GM19463 (cell line): Measurements from ENCODE around the gene ALDOA.
"Not testable (repeated sequence)": the region's sequence is repeated elsewhere in the genome, so short reads cannot be mapped to it uniquely, and the experiment has no call there.

Experiments used
- ATAC-seq: cut with Tn5 transposase; IDR thresholded peaks from one replicate; pipeline ENCODE4 v1.9.1; 2021; ENCODE audit warnings: mild to moderate bottlenecking, moderate library complexity; ENCODE audit not compliant: unreplicated experiment

The ALDOA gene

DNA sequence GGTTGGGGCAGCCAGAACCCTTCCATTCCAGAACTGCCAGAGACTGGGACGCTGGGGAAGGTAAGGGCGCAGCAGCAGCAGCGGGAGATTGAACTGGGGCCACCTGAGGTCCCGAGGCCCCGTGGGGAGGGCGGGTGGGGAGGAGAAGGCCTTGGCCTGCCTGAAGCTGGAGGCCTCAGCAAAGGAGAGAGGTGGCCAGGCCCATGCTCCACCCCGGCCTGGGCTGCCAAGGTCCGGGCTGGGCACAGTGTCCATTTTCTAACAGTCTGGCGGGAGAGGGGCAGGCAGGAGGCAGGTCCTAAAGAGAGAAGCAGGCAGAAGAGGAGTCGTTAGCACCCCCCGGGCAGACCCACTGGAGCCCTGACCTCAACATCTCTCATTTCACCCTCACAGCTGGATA lies 48.9 kb downstream of the ALDOA start:
- ATAC-seq, result no peak

DNA sequence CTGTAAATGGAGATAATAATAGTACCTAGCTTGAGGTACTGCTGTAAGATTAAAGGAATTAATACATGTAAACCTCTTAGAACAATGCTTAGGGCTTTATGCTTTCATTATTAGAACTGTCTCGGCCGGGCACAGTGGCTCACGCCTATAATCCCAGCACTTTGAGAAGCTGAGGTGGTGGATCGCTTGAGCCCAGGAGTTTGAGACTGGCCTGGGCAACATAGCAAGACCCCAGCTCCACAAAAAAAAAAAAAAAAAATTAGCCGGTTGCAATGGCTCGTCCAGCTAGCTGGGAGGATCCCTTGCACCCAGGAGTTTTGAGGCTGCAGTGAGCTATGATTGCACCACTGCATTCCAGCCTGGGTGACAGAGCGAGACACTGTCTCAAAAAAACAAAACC lies 49.3 kb downstream of the ALDOA start:
- not testable (repeated sequence) for ATAC-seq

DNA sequence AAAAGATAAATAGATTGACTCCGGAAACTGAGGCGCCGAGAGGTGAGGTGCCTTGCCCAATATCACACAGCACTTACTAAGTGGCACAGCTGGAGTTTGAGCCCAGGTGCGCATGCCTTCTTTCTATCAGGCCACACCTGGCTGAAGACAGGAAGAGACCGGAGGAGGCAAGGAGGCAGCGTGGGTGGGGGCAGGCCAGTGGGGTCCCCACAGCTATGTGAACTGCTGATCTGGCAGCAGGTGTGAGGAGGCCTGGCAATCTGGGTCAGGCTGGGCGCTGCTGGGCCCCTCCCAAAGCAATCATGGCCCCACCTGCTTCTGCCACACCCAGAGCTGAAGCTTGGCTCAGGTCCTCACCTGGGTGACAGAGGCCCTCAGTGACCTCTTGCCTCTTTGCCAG lies 49.7 kb downstream of the ALDOA start:
- no peak for ATAC-seq

DNA sequence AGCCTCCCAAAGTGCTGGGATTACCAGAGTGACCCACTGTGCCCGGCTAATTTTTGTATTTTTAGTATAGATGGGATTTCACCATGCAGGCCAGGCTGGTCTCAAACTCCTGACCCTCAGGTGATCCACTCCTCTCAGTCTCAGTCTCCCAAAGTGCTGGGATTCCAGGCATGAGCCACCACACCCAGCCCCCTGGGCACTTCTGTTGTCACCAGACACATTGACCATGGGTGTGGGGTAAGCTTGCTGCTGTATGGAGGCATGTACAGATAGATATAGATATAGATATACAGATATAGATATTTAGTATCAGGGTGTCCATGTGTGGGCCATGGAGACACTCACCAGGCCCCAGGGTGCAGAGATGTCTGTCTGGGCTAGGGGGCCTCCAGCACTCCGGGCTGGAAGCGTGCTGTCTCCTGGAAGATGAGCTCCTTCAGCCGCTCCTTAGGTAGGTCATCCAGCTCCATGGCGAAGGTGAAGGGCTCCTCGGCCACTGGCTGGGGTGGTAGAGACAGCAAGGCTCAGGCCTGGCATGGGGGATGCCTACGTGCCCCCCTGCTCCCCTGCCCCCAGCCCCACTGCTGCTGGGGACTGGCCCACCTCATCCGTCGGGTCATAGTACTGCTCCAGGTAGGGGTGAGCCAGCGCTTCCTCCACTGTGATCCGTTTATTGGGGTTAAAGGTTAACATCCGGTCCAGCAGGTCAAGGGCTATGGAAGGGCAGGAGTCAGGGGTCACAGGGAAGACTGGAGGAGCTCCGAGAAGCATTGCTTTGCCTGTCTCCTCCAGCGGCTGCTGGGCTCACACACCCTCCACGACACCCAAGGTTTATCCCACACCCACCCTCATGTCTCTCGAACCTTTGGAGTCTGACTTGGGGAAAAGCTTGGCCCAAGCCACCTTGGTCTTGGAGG lies 51.0 kb downstream of the ALDOA start:
- ATAC-seq, result no peak

DNA sequence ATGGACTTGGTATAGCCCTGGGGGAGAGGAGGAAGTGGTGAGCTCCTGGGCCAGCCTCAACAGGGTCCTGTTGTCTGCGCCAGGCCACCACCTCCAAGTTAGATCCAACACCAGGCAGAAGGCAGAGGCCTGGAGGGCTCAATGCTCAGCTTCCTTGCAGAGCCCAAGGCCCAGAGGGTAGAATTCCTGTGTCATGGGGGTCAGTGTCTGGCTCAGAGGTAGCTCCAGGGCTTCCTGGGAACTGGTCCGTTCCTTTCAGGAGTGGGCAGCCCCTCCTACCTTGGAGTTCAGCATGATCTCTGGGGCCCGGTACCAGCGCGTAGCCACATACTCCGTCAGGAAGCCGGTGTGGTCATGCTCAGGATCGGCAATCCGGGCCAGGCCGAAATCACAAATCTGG lies 52.2 kb downstream of the ALDOA start:
- no peak for ATAC-seq

DNA sequence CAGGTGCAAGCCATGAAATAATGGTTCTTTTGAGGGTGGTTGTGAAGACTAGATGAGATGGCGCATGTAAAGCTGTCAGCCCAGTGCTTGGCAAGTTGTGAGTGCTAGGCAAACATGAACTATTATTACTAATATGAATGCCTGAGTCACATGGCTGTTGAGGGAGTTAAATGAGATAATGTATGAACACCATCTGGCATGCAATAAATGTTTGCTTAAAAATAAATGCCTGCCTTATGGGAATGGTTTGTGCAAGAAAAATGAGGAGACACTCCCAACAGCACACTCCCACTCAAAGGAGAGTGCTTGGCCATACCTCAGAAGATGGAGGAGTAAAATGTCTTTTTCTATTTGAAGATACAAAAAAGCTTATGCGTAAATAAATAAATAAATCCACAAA lies 53.9 kb downstream of the ALDOA start:
- ATAC-seq, result no peak
